MM.1S (cell line): ENCODE results near the gene RGL3.

Experiments used
- DNase-seq: peaks from one replicate; pipeline ENCODE4 v3.0.0-alpha.2; 2015
- H2AFZ ChIP-seq: fragments of 300-600 bp; sonication (generic); 2 replicates; pipeline ENCODE4 v1.6.0; 2016; ENCODE audit warnings: antibody characterized with exemption, low read length
- H3F3A ChIP-seq: fragments of 300-600 bp; sonication (generic); 2 replicates; pipeline ENCODE4 v1.6.1; 2016; ENCODE audit warnings: mild to moderate bottlenecking, antibody characterized with exemption, low read length, moderate library complexity, mixed read lengths; ENCODE audit not compliant: insufficient read depth
- H3K27ac ChIP-seq: fragments of 300-600 bp; sonication (generic); 2 replicates; pipeline ENCODE4 v1.5.1; 2016; ENCODE audit warnings: mild to moderate bottlenecking, low read length
- H3K27me3 ChIP-seq: fragments of 300-600 bp; sonication (generic); replicated peaks from 2 replicates; pipeline ENCODE4 v1.6.0; 2016; ENCODE audit warnings: low read length; ENCODE audit not compliant: insufficient read depth
- H3K36me3 ChIP-seq: fragments of 300-600 bp; sonication (generic); replicated peaks from 2 replicates; pipeline ENCODE4 v1.6.1; 2016; ENCODE audit warnings: mild to moderate bottlenecking, low read length, mixed read lengths; ENCODE audit not compliant: insufficient read depth
- H3K4me1 ChIP-seq: fragments of 300-600 bp; sonication (generic); 2 replicates; pipeline ENCODE4 v1.6.1; 2016; ENCODE audit warnings: low read length, mixed read lengths
- H3K4me2 ChIP-seq: fragments of 300-600 bp; sonication (generic); 2 replicates; pipeline ENCODE4 v1.6.0; 2016; ENCODE audit warnings: low read depth, low read length
- H3K4me3 ChIP-seq: fragments of 300-600 bp; sonication (generic); 2 replicates; pipeline ENCODE4 v1.5.1; 2016; ENCODE audit warnings: low read length, mixed read lengths
- H3K79me2 ChIP-seq: fragments of 300-600 bp; sonication (generic); 2 replicates; pipeline ENCODE4 v1.6.1; 2016; ENCODE audit warnings: mixed run types, low read length, mixed read lengths
- H3K9ac ChIP-seq: fragments of 300-600 bp; sonication (generic); 2 replicates; pipeline ENCODE4 v1.6.1; 2016; ENCODE audit warnings: low read length, mixed read lengths
- H3K9me2 ChIP-seq: fragments of 300-600 bp; sonication (generic); replicated peaks from 2 replicates; pipeline ENCODE4 v1.6.1; 2016; ENCODE audit warnings: mild to moderate bottlenecking, low read length, mixed read lengths; ENCODE audit not compliant: insufficient read depth
- H3K9me3 ChIP-seq: fragments of 300-600 bp; sonication (generic); replicated peaks from 2 replicates; pipeline ENCODE4 v1.6.1; 2016; ENCODE audit warnings: mild to moderate bottlenecking, low read length, mixed read lengths; ENCODE audit not compliant: insufficient read depth
- H4K20me1 ChIP-seq: fragments of 300-600 bp; sonication (generic); 2 replicates; pipeline ENCODE4 v1.6.1; 2016; ENCODE audit warnings: mild to moderate bottlenecking, low read length, moderate library complexity, mixed read lengths; ENCODE audit not compliant: insufficient read depth
- CTCF ChIP-seq: fragments of 300-600 bp; sonication (generic); IDR thresholded peaks from 2 replicates; pipeline ENCODE4 v1.5.1; 2016; ENCODE audit warnings: antibody characterized with exemption, low read length, mixed read lengths
- EZH2 ChIP-seq: fragments of 300-600 bp; sonication (generic); optimal IDR thresholded peaks from 2 replicates; pipeline ENCODE3; 2017; ENCODE audit warnings: low read depth, mild to moderate bottlenecking, antibody characterized with exemption, low read length, mixed read lengths
- EZH2phosphoT487 ChIP-seq: fragments of 300-600 bp; sonication (generic); IDR thresholded peaks from 2 replicates; pipeline ENCODE4 v1.6.1; 2018; ENCODE audit warnings: antibody characterized with exemption, low read length

The RGL3 gene

GRCh38 chr19:11450570-11451326 is 31.6 kb upstream of the RGL3 start:
- Histone ChIP-seq H3K27ac (no peak overlapping the region), H3K4me3 (no peak overlapping the region), H3K27me3 (peaks cover 2% of the 10 kb centered on the region; the same call in 1 of the 2 replicates), H3K4me2 (no peak overlapping the region), H3K36me3 (no peaks in the 10 kb centered on the region), H4K20me1 (no peaks in the 10 kb centered on the region), H2AFZ (no peak overlapping the region), H3F3A (no peaks in the 10 kb centered on the region), H3K9me3 (no peaks in the 10 kb centered on the region), H3K9ac (no peak overlapping the region), H3K79me2 (no peaks in the 10 kb centered on the region), H3K4me1 (no peaks in the 10 kb centered on the region), H3K9me2 (no peaks in the 10 kb centered on the region)
- no peak for DNase-seq
- TF ChIP-seq CTCF (no peak), EZH2phosphoT487 (no peak), EZH2 (no peak)

DNA sequence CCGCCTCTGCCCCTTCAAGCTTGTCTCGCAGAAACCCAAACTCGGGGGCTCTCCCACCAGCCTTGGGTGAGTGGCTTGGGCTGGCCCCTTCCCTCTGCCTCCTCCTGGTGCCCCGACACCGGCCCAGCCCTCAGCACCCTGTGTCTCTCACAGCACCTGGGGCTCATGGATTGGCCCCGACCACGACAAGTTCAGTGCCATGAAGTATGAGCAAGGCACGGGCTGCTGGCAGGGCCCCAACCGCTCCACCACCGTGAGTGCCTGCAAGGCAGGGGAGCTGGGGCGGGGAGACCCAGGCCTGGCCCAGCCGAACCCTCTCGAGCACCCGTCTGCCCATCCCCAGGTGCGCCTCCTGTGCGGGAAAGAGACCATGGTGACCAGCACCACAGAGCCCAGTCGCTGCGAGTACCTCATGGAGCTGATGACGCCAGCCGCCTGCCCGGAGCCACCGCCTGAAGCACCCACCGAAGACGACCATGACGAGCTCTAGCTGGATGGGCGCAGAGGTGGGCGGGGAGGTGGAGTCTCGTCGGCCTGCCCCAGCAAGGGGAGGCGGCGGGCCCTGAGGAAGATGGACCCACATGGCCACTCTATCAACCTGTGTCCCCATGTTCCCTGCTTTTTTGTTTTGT is 29.9 kb upstream of the RGL3 start:
- no peak overlapping the region for H3K27ac ChIP-seq
- H3K9me3 ChIP-seq, result no peaks in the 10 kb centered on the region
- H3K79me2 ChIP-seq, result no peaks in the 10 kb centered on the region
- no peak overlapping the region for H3K4me2 ChIP-seq
- no peaks in the 10 kb centered on the region for H3K4me1 ChIP-seq
- H3K4me3 ChIP-seq, result no peak overlapping the region
- no peaks in the 10 kb centered on the region; the same call in 1 of the 2 replicates for H3K27me3 ChIP-seq
- H4K20me1 ChIP-seq, result no peaks in the 10 kb centered on the region
- H3F3A ChIP-seq, result no peaks in the 10 kb centered on the region
- H3K9ac ChIP-seq, result no peak overlapping the region
- H3K9me2 ChIP-seq, result no peaks in the 10 kb centered on the region
- TF ChIP-seq EZH2 (no peak), CTCF (no peak), EZH2phosphoT487 (no peak)
- no peaks in the 10 kb centered on the region for H3K36me3 ChIP-seq
- DNase-seq, result no peak
- H2AFZ ChIP-seq, result no peak overlapping the region

DNA sequence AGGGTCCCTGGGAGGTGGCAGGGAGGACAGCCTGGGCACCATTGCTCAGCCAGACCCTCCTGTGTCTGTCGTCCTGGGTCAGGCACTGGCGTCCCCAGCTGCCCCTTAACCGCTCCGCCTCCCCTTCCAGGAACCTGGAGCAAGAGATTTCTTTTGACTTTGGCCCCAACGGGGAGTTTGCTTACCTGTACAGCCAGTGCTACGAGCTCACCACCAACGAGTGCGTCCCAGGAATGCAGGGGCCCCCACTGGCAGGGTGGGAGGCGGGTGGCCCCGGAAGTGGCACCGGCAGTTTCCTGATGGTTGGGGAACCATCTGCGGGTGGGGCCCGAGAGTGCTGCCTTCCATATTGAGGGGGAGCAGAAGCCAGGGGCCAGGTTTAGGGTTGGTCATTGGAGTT is 29.3 kb upstream of the RGL3 start:
- H4K20me1 ChIP-seq, result no peaks in the 10 kb centered on the region
- H3K9ac ChIP-seq, result no peak overlapping the region
- H3K27ac ChIP-seq, result no peak overlapping the region
- H3K4me2 ChIP-seq, result no peak overlapping the region
- H3K27me3 ChIP-seq, result no peaks in the 10 kb centered on the region; the same call in 1 of the 2 replicates
- H3K9me3 ChIP-seq, result no peaks in the 10 kb centered on the region
- H3K79me2 ChIP-seq, result no peaks in the 10 kb centered on the region
- H3K36me3 ChIP-seq, result no peaks in the 10 kb centered on the region
- no peaks in the 10 kb centered on the region for H3K9me2 ChIP-seq
- DNase-seq, result no peak
- no peak overlapping the region for H3K4me3 ChIP-seq
- no peaks in the 10 kb centered on the region for H3F3A ChIP-seq
- no peaks in the 10 kb centered on the region for H3K4me1 ChIP-seq
- H2AFZ ChIP-seq, result no peak overlapping the region
- TF ChIP-seq EZH2 (no peak), EZH2phosphoT487 (no peak), CTCF (no peak)
